IMR-90 (cell line): ENCODE results near the gene MYO1H. TPM values are rescaled to one million over a fixed set of nuclear protein-coding genes. Genes with fewer than 3 reads are reported as not detected.

Source experiments
- ATAC-seq: fragments of 200-7000 bp; cut with Tn5 transposase; 2 replicates; pipeline ENCODE4 v1.9.1; 2020; ENCODE audit warnings: low read depth, mild to moderate bottlenecking, moderate library complexity
- BruUV-seq: library from RNA; stranded (reverse); fragments of 400-500 nt; replicated peaks from 2 replicates; lab custom pipeline; 2021; lab: Mats Ljungman, UMichigan
- CTCF ChIA-PET: fragments of 300-600 bp; formaldehyde crosslinking; extraction: SDS; loops from one replicate; lab custom pipeline; 2021; ENCODE audit warnings: antibody characterized with exemption; lab: Yijun Ruan, JAX
- POLR2A ChIA-PET: fragments of 300-600 bp; sonication (Branson Sonifier 250); formaldehyde crosslinking; loops from one replicate; lab custom pipeline; 2022; ENCODE audit warnings: antibody characterized with exemption; ENCODE audit not compliant: unreplicated experiment; lab: Charles Lee
- DNase-seq: peaks from one replicate; pipeline ENCODE4 v3.0.0; 2013
- H2AFZ ChIP-seq: replicated peaks from 2 replicates; pipeline ENCODE3; 2013; ENCODE audit warnings: low read length, mild to moderate bottlenecking; ENCODE audit not compliant: poor library complexity
- H2AK5ac ChIP-seq: 2 replicates; pipeline ENCODE4 v1.6.1; 2013; ENCODE audit warnings: low read depth, low read length, inconsistent platforms
- H2AK9ac ChIP-seq: replicated peaks from 2 replicates; pipeline ENCODE3; 2013; ENCODE audit warnings: mild to moderate bottlenecking, low read depth, low read length, moderate library complexity; ENCODE audit not compliant: poor library complexity
- H2BK120ac ChIP-seq: 2 replicates; pipeline ENCODE4 v1.6.1; 2013; ENCODE audit warnings: low read depth, low read length, inconsistent platforms
- H2BK15ac ChIP-seq: 3 replicates; pipeline ENCODE4 v1.6.1; 2013; ENCODE audit warnings: low read depth, low read length, inconsistent platforms
- H2BK20ac ChIP-seq: 2 replicates; pipeline ENCODE4 v1.6.1; 2013; ENCODE audit warnings: low read depth, mild to moderate bottlenecking, inconsistent platforms, low read length, moderate library complexity
- H2BK5ac ChIP-seq: 2 replicates; pipeline ENCODE4 v1.6.1; 2013; ENCODE audit warnings: mild to moderate bottlenecking, low read depth, low read length, inconsistent platforms; ENCODE audit not compliant: poor library complexity, severe bottlenecking
- H3K14ac ChIP-seq: replicated peaks from 2 replicates; pipeline ENCODE4 v1.6.1; 2013; ENCODE audit warnings: low read depth, low read length, inconsistent platforms
- H3K18ac ChIP-seq: 2 replicates; pipeline ENCODE4 v1.6.1; 2013; ENCODE audit warnings: low read depth, low read length, control low read depth
- H3K23ac ChIP-seq: 2 replicates; pipeline ENCODE4 v1.6.1; 2013; ENCODE audit warnings: low read depth, low read length, inconsistent platforms
- H3K27ac ChIP-seq: 2 replicates; pipeline ENCODE4 v1.5.1; 2013; ENCODE audit warnings: mild to moderate bottlenecking, control low read depth, low read length; ENCODE audit not compliant: insufficient read depth
- H3K27me3 ChIP-seq: 2 replicates; pipeline ENCODE4 v1.6.1; 2013; ENCODE audit warnings: low read length; ENCODE audit not compliant: control insufficient read depth, insufficient read depth
- H3K36me3 ChIP-seq: 2 replicates; pipeline ENCODE4 v1.6.1; 2013; ENCODE audit warnings: low read length, mixed read lengths; ENCODE audit not compliant: control insufficient read depth, insufficient read depth
- H3K4ac ChIP-seq: 2 replicates; pipeline ENCODE4 v1.6.1; 2013; ENCODE audit warnings: low read depth, low read length, inconsistent platforms
- H3K4me1 ChIP-seq: 2 replicates; pipeline ENCODE4 v1.6.1; 2013; ENCODE audit warnings: low read length, mixed read lengths; ENCODE audit not compliant: control insufficient read depth, insufficient read depth
- H3K4me2 ChIP-seq: 2 replicates; pipeline ENCODE4 v1.6.1; 2013; ENCODE audit warnings: low read depth, mild to moderate bottlenecking, control low read depth, low read length, moderate library complexity
- H3K4me3 ChIP-seq: 2 replicates; pipeline ENCODE4 v1.5.1; 2013; ENCODE audit warnings: low read depth, mild to moderate bottlenecking, control low read depth, low read length, moderate library complexity; ENCODE audit not compliant: insufficient read depth
- H3K56ac ChIP-seq: 2 replicates; pipeline ENCODE4 v1.6.1; 2013; ENCODE audit warnings: low read length, inconsistent platforms; ENCODE audit not compliant: insufficient read depth; ENCODE audit errors: extremely low read depth
- H3K79me1 ChIP-seq, 2 experiments: 2 replicates each; pipeline ENCODE4 v1.6.1; 2013; ENCODE audit warnings: low read length in 2 of 2, inconsistent platforms in 1 of 2, low read depth in 1 of 2
- H3K9ac ChIP-seq: 2 replicates; pipeline ENCODE4 v1.6.1; 2013; ENCODE audit warnings: low read depth, low read length, control low read depth
- H3K9me1 ChIP-seq: 2 replicates; pipeline ENCODE4 v1.6.1; 2013; ENCODE audit warnings: low read length, inconsistent platforms; ENCODE audit not compliant: insufficient read depth
- H3K9me3 ChIP-seq: 2 replicates; pipeline ENCODE4 v1.6.1; 2013; ENCODE audit warnings: low read length; ENCODE audit not compliant: control insufficient read depth, insufficient read depth
- H4K20me1 ChIP-seq: 2 replicates; pipeline ENCODE4 v1.6.1; 2013; ENCODE audit warnings: low read length, inconsistent platforms; ENCODE audit not compliant: insufficient read depth
- H4K5ac ChIP-seq: 2 replicates; pipeline ENCODE4 v1.6.1; 2013; ENCODE audit warnings: mild to moderate bottlenecking, low read depth, low read length, control low read depth
- H4K8ac ChIP-seq, 2 experiments: 2 replicates each; pipeline ENCODE4 v1.6.1; 2013; ENCODE audit warnings: low read depth in 2 of 2, low read length in 2 of 2, control low read depth in 1 of 2, inconsistent platforms in 1 of 2
- H4K91ac ChIP-seq: 2 replicates; pipeline ENCODE4 v1.6.1; 2013; ENCODE audit warnings: low read depth, low read length, inconsistent platforms; ENCODE audit not compliant: insufficient read depth
- BHLHE40 ChIP-seq: fragments of 150-350 bp; IDR thresholded peaks from 2 replicates; pipeline ENCODE4 v1.6.1; 2016; ENCODE audit warnings: mild to moderate bottlenecking, low read depth, low read length
- CEBPB ChIP-seq: IDR thresholded peaks from 2 replicates; pipeline ENCODE4 v1.6.1; 2012; ENCODE audit warnings: low read depth, low read length, improper control_type of control experiment
- FOS ChIP-seq: fragments of 150-350 bp; IDR thresholded peaks from 2 replicates; pipeline ENCODE4 v1.6.1; 2016; ENCODE audit warnings: low read depth, low read length
- MAFK ChIP-seq: IDR thresholded peaks from 2 replicates; pipeline ENCODE4 v1.6.1; 2012; ENCODE audit warnings: low read depth, low read length, improper control_type of control experiment
- MAZ ChIP-seq: IDR thresholded peaks from 2 replicates; pipeline ENCODE4 v1.6.1; 2012; ENCODE audit warnings: low read depth, mild to moderate bottlenecking, low read length, improper control_type of control experiment, moderate library complexity, borderline replicate concordance
- MXI1 ChIP-seq: IDR thresholded peaks from 2 replicates; pipeline ENCODE4 v1.6.1; 2012; ENCODE audit warnings: low read depth, mild to moderate bottlenecking, low read length, moderate library complexity, borderline replicate concordance
- NFE2L2 ChIP-seq: fragments of 150-350 bp; IDR thresholded peaks from 2 replicates; pipeline ENCODE4 v1.6.1; 2016; ENCODE audit warnings: low read depth, mild to moderate bottlenecking, low read length
- POLR2A ChIP-seq: IDR thresholded peaks from 2 replicates; pipeline ENCODE4 v1.6.1; 2012; ENCODE audit warnings: mild to moderate bottlenecking, low read depth, low read length
- RAD21 ChIP-seq: IDR thresholded peaks from 2 replicates; pipeline ENCODE4 v1.6.1; 2012; ENCODE audit warnings: low read length, improper control_type of control experiment
- RFX5 ChIP-seq: IDR thresholded peaks from 2 replicates; pipeline ENCODE4 v1.8.0; 2012; ENCODE audit warnings: low read depth, mild to moderate bottlenecking, low read length, moderate library complexity
- WGBS, 2 experiments: methylation state at CpG; one replicate each; pipeline versions ENCODE4 v1.1.5 to v1.1.7; 2013; ENCODE audit warnings: missing lambda C conversion rate in 2 of 2; ENCODE audit not compliant: insufficient read length in 1 of 2; ENCODE audit errors: extremely low coverage in 2 of 2; 5-methylcytosine and 5-hydroxymethylcytosine counted together
- dilution Hi-C: fragments of 300-500 bp; cut with HindIII; formaldehyde crosslinking; loops from one replicate; pipeline ENCODE4 v1.14.3; 2018; ENCODE audit warnings: low sequenced_read_pairs; ENCODE audit not compliant: unreplicated experiment
- in situ Hi-C: fragments of 300-500 bp; cut with MboI; formaldehyde crosslinking; loops from 3 replicates; pipeline ENCODE4 v1.14.3; 2019; ENCODE audit warnings: low sequenced_read_pairs, inconsistent platforms, mixed read lengths
- intact Hi-C: fragments of 100-400 bp; cut with micrococcal nuclease; formaldehyde crosslinking; loops from 2 replicates; pipeline ENCODE4 v1.10.0; 2022
- polyA plus RNA-seq, 3 experiments: library from polyadenylated mRNA; depleted of rRNA; stranded (reverse); fragments of >200 nt; gene quantifications; 2 replicates each; pipeline ENCODE4 v1.2.3, GENCODE V29; 2012; ENCODE audit warnings: low replicate concordance in 1 of 3
- total RNA-seq: library from RNA; depleted of rRNA; stranded (reverse); fragments of >200 nt; gene quantifications from 2 replicates; pipeline ENCODE4 v1.2.3, GENCODE V29; 2012
- TF ChIP-seq, protein P1 (sequence below): fragments of 150-350 bp; IDR thresholded peaks from 2 replicates; pipeline ENCODE4 v1.6.1; 2016; ENCODE audit warnings: low read depth, mild to moderate bottlenecking, low read length, moderate library complexity, borderline replicate concordance

Gene MYO1H
- total and polyA plus RNA-seq, 2 of the 4 experiments (the other 2 are of a cell fraction): not detected

DNA sequence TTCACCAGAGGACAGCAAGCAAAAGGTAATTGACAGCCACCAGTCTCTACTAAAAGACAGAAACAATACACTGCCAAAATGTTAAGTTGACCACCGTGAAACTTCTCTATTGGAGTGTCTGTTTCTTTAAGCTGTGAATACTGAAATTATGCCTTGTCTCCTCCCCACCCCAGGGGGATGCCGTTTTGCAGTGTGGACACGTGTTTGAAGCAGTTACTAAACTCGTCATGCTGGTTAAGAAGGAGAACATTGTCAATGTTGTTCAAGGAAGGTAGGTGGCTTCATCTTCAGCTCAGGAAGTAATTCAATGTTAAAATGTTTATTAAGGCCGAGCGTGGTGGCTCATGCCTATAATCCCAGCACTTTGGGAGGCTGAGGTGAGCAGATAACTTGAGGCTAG is 96.6 kb downstream of the MYO1H start:
- WGBS, 2 experiments: 100% methylated on average over 2 of the region's 6 CpGs; no CpG with 5 or more reads in 1 of the 2 experiments
- Histone ChIP-seq H3K23ac (no peak overlapping the region), H3K9ac (no peak overlapping the region), H2BK5ac (no peak overlapping the region), H3K4ac (no peak overlapping the region), H4K8ac (no peak overlapping the region), H3K14ac (no peak overlapping the region), H3K27ac (no peak overlapping the region), H2BK15ac (no peak overlapping the region), H3K4me2 (no peak overlapping the region), H3K27me3 (no peaks in the 10 kb centered on the region), H2AFZ (no peak overlapping the region), H3K56ac (no peak overlapping the region; the same call in 1 of the 2 replicates), H3K9me3 (no peaks in the 10 kb centered on the region), H2AK5ac (no peak overlapping the region), H2AK9ac (no peak overlapping the region), H3K79me1 (peaks cover 25 to 49% of the 10 kb centered on the region in 2 experiments), H4K91ac (no peak overlapping the region), H3K4me3 (no peak overlapping the region), H3K9me1 (peaks cover 19% of the 10 kb centered on the region), H2BK20ac (no peak overlapping the region), H4K20me1 (peaks cover 22% of the 10 kb centered on the region), H4K5ac (no peak overlapping the region), H2BK120ac (no peak overlapping the region), H3K36me3 (peaks cover 30% of the 10 kb centered on the region), H3K4me1 (peaks cover 10% of the 10 kb centered on the region), H3K18ac (no peak overlapping the region)
- TF ChIP-seq MAZ (no peak), RAD21 (no peak), RFX5 (no peak), POLR2A (no peak), MAFK (no peak), CEBPB (no peak), MXI1 (no peak), BHLHE40 (no peak), FOS (no peak), NFE2L2 (no peak)
- TF ChIP-seq, protein P1, sequence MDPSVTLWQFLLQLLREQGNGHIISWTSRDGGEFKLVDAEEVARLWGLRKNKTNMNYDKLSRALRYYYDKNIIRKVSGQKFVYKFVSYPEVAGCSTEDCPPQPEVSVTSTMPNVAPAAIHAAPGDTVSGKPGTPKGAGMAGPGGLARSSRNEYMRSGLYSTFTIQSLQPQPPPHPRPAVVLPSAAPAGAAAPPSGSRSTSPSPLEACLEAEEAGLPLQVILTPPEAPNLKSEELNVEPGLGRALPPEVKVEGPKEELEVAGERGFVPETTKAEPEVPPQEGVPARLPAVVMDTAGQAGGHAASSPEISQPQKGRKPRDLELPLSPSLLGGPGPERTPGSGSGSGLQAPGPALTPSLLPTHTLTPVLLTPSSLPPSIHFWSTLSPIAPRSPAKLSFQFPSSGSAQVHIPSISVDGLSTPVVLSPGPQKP: no peak
- intact Hi-C loops: no loop called here
- dilution Hi-C loops: no loop called here
- ChIA-PET CTCF (interaction anchor here (1.4 kb wide), 1 partner anchor 11 kb away, joined by 6 read pairs; no protein-coding TSS in a partner anchor), POLR2A (no interaction called here)
- in situ Hi-C loops: no loop called here
- no peak for ATAC-seq
- no peak for DNase-seq
- no TSS peak for BruUV-seq
